ENCODE measurements around the gene GFOD1. TPM values are rescaled to one million over a fixed set of nuclear protein-coding genes. Genes with fewer than 3 reads are reported as not detected.

Gene GFOD1
- total and polyA plus RNA-seq, 7 donors: 2.3 to 18.3 (median 13.3) TPM

- Histone ChIP-seq H3K4me3 (no peak overlapping the region), H3K9me3 (no peaks in the 10 kb centered on the region), H3K4me1 (peaks cover 0 to 7% (median 0%) of the 10 kb centered on the region in 4 donors), H3K27me3 (no peaks in the 10 kb centered on the region), H3K27ac (no peak overlapping the region), H3K36me3 (peaks cover 0 to 6% (median 0%) of the 10 kb centered on the region in 4 donors)
- TF ChIP-seq CTCF (IDR thresholded peaks at IDR 0.05): no peak
- TF ChIP-seq POLR2AphosphoS5 (IDR thresholded peaks at IDR 0.05): no peak
- TF ChIP-seq POLR2A (IDR thresholded peaks at IDR 0.05): no peak
- TF ChIP-seq EP300 (IDR thresholded peaks at IDR 0.05): no peak
- intact Hi-C loops (cut with DNase I): no loop called here
- no peak for DNase-seq
- WGBS, 2 donors: 93 to 97% methylated on average over 5 of the region's 5 CpGs
These were observed 14.2 kb downstream of the GFOD1 start for GRCh38 chr6:13472976-13473767.

GRCh38 chr6:13472099-13472498, 15.3 kb downstream of the GFOD1 start:
- WGBS, 2 donors: 59 to 72% methylated on average over 4 of the region's 4 CpGs
- Histone ChIP-seq H3K36me3 (peaks cover 0 to 5% (median 0%) of the 10 kb centered on the region in 4 donors), H3K9me3 (no peaks in the 10 kb centered on the region), H3K27ac (no peak overlapping the region), H3K4me3 (no peak overlapping the region), H3K27me3 (no peaks in the 10 kb centered on the region), H3K4me1 (peaks cover 0 to 13% (median 2%) of the 10 kb centered on the region in 4 donors)
- TF ChIP-seq POLR2AphosphoS5 (IDR thresholded peaks at IDR 0.05) (no peak), POLR2A (IDR thresholded peaks at IDR 0.05) (no peak), EP300 (IDR thresholded peaks at IDR 0.05) (no peak), CTCF (IDR thresholded peaks at IDR 0.05) (no peak)
- intact Hi-C loops (cut with DNase I): no loop called here
- no peak for DNase-seq

GRCh38 chr6:13471184-13471583, 16.2 kb downstream of the GFOD1 start:
- Histone ChIP-seq H3K4me3 (no peak overlapping the region), H3K27me3 (no peaks in the 10 kb centered on the region), H3K27ac (no peak overlapping the region), H3K4me1 (peaks cover 0 to 22% (median 5%) of the 10 kb centered on the region in 4 donors), H3K9me3 (no peaks in the 10 kb centered on the region), H3K36me3 (peaks cover 0 to 5% (median 0%) of the 10 kb centered on the region in 4 donors)
- TF ChIP-seq POLR2AphosphoS5 (IDR thresholded peaks at IDR 0.05) (no peak), POLR2A (IDR thresholded peaks at IDR 0.05) (no peak)
- no peak for DNase-seq
- intact Hi-C loops (cut with DNase I): no loop called here
- 48 to 67% methylated on average over 4 of the region's 4 CpGs for WGBS, 2 donors

GRCh38 chr6:13470238-13471140, 16.9 kb downstream of the GFOD1 start:
- H3K4me3 ChIP-seq: no peak overlapping the region
- H3K27me3 ChIP-seq: no peaks in the 10 kb centered on the region
- no peak for TF ChIP-seq EP300 (IDR thresholded peaks at IDR 0.05)
- no peak for TF ChIP-seq POLR2A (IDR thresholded peaks at IDR 0.05)
- TF ChIP-seq POLR2AphosphoS5 (IDR thresholded peaks at IDR 0.05): no peak
- no peak for TF ChIP-seq CTCF (IDR thresholded peaks at IDR 0.05)
- H3K4me1 ChIP-seq: peaks cover 0 to 29% (median 5%) of the 10 kb centered on the region in 4 donors
- WGBS, 2 donors: 74 to 89% methylated on average over 10 of the region's 10 CpGs
- no peaks in the 10 kb centered on the region for H3K9me3 ChIP-seq
- no peak overlapping the region for H3K27ac ChIP-seq
- H3K36me3 ChIP-seq: peaks cover 0 to 5% (median 0%) of the 10 kb centered on the region in 4 donors
- intact Hi-C loops (cut with DNase I): no loop called here
- no peak for DNase-seq

GRCh38 chr6:13469693-13470092, 17.7 kb downstream of the GFOD1 start:
- no peak overlapping the region for H3K27ac ChIP-seq
- H3K4me1 ChIP-seq: peaks cover 0 to 30% (median 5%) of the 10 kb centered on the region in 4 donors
- no peak overlapping the region for H3K4me3 ChIP-seq
- intact Hi-C loops (cut with DNase I): no loop called here
- H3K27me3 ChIP-seq: no peaks in the 10 kb centered on the region
- no peaks in the 10 kb centered on the region for H3K9me3 ChIP-seq
- H3K36me3 ChIP-seq: peaks cover 0 to 5% (median 0%) of the 10 kb centered on the region in 4 donors
- TF ChIP-seq POLR2A (IDR thresholded peaks at IDR 0.05) (no peak), POLR2AphosphoS5 (IDR thresholded peaks at IDR 0.05) (no peak)
- no peak for DNase-seq
- 91 to 95% methylated on average over 2 of the region's 2 CpGs for WGBS, 2 donors

Measured in sigmoid colon (tissue), 7 donors.